SH-SY5Y (cell line): ENCODE data around the gene CST3.

Experiments used
- GATA2 ChIP-seq: IDR thresholded peaks from 2 replicates; pipeline ENCODE4 v1.6.1; 2011; ENCODE audit warnings: mild to moderate bottlenecking, low read depth, low read length
- GATA3 ChIP-seq: IDR thresholded peaks from 2 replicates; pipeline ENCODE4 v1.6.1; 2011; ENCODE audit warnings: low read depth, mild to moderate bottlenecking, low read length, moderate library complexity

The CST3 gene

GRCh38 chr20:23653400-23653938 is 15.7 kb upstream of the CST3 start:
- TF ChIP-seq GATA3: no peak
- no peak for TF ChIP-seq GATA2

GRCh38 chr20:23652926-23653325 is 15.2 kb upstream of the CST3 start:
- no peak for TF ChIP-seq GATA3
- TF ChIP-seq GATA2: no peak

- no peak for TF ChIP-seq GATA3
- no peak for TF ChIP-seq GATA2
Observed at GRCh38 chr20:23652371-23652770, 14.6 kb upstream of the CST3 start.

- TF ChIP-seq GATA2: no peak
- no peak for TF ChIP-seq GATA3
Observed at GRCh38 chr20:23651117-23651516, 13.4 kb upstream of the CST3 start.

- TF ChIP-seq GATA2 (no peak), GATA3 (no peak)
Observed at GRCh38 chr20:23649830-23650417, 12.2 kb upstream of the CST3 start.

- TF ChIP-seq GATA3: no peak
- TF ChIP-seq GATA2: no peak
Observed at GRCh38 chr20:23649242-23649641, 11.5 kb upstream of the CST3 start.

GRCh38 chr20:23647346-23647745 is 9.6 kb upstream of the CST3 start:
- no peak for TF ChIP-seq GATA3
- TF ChIP-seq GATA2: no peak

GRCh38 chr20:23646106-23646873 is 8.5 kb upstream of the CST3 start:
- no peak for TF ChIP-seq GATA2
- no peak for TF ChIP-seq GATA3

- no peak for TF ChIP-seq GATA3
- no peak for TF ChIP-seq GATA2
Observed at GRCh38 chr20:23645575-23645974, 7.8 kb upstream of the CST3 start.

GRCh38 chr20:23644164-23644563 is 6.4 kb upstream of the CST3 start:
- TF ChIP-seq GATA3: no peak

- TF ChIP-seq GATA3 (no peak), GATA2 (no peak)
Observed at GRCh38 chr20:23643659-23644058, 5.9 kb upstream of the CST3 start.

- TF ChIP-seq GATA3 (no peak), GATA2 (no peak)
Observed at GRCh38 chr20:23641936-23642751, 4.4 kb upstream of the CST3 start.

GRCh38 chr20:23640671-23641667 is 3.2 kb upstream of the CST3 start:
- TF ChIP-seq GATA2 (no peak), GATA3 (no peak)

GRCh38 chr20:23640018-23640601 is 2.4 kb upstream of the CST3 start:
- TF ChIP-seq GATA2 (no peak), GATA3 (no peak)

GRCh38 chr20:23639490-23639958 is 1.8 kb upstream of the CST3 start:
- TF ChIP-seq GATA3 (no peak), GATA2 (no peak)
